Nucleus accumbens (tissue), 56 donors: ENCODE measurements around the gene YKT6.

Experiments
- DNase-seq, 56 donors: peaks; one replicate each; lab custom pipeline; 2025; lab: John Stamatoyannopoulos, UW

The YKT6 gene

DNA sequence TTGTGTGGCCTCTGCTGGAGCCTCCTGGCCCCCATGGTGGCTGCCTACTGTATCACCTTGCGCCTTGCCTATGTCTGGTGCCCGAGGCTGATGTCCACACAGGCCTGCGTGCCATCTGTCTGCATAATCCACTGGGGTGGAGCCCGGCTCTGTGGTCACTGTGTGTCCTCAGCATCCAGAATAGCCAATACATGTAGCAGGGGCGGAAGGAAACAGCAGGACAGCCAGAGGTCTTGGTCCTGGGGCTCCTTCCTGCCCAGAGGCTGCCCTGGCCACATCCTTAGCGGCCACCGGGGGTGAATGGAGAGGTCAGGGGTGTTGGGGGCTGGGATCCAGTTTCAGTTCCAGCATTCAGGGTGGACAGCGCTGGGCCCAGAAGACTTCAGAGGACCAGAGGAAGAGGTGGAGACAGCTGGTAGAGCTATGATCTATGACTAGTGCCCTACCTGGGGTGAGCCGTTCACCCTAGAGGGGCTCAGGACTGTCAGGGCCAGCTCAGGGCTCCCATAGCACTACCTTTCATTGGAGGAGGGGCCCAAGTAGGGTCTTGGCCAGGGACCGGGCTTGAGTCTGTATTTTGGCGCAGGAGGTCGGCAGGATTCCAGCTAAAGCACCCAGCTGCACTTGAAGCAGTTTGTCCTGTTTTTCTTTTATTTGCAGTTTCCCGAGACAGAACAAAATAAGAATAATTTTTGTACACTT, 15.9 kb downstream of the YKT6 start:
- peak in 11 of 56 donors; percentile 17 to 46 (median 27) for DNase-seq

DNA sequence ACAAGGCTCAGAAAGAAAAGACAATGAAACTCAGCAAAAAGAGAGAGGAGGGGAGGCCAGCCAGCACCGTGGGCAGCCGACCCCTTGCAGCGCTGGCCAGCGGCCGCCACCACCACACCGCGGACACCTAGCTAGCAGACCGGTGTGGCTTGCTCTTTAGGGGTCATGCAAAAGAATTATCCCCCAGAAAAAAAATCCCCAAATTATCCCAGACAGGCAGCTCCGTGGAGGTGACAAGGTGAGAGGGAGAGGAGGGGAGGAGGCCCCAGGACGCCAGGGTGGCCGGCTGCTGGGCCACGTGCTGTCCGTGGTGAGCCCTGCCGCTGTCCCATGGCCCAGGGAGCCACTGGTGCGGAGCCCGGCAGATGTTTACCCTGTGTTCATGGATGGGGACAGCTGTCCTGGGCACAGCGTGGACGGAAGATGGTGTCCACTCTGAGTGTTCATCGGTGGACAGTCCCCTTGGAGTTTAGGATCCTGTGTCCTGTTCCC, 16.5 kb downstream of the YKT6 start:
- no peak for DNase-seq

DNA sequence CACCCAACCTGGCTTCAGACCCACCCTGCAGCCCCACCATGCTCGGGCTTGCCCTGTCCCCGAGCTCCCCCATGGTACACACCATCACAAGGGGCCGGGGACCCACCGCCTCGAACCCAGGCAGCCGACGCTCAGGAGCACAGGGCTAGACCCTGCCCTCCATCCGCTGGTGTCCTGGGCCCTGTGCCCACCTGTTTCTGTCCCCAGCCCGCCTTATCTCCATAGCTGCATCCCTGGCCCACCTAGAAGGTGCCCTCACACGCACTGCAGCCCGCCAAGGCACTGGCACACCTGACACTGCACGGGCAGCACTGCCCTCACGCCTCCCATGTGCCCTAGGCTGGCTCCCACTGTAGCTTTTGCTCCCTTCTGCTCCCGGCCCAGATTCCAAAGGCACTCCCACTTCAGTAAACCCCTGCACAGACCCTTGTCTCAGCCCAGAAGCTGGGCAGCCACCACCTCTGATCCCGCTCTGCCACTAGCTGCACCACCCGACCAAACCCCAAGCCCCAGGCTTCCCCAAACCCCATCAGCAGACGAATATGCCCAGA, 17.1 kb downstream of the YKT6 start:
- DNase-seq: no peak

DNA sequence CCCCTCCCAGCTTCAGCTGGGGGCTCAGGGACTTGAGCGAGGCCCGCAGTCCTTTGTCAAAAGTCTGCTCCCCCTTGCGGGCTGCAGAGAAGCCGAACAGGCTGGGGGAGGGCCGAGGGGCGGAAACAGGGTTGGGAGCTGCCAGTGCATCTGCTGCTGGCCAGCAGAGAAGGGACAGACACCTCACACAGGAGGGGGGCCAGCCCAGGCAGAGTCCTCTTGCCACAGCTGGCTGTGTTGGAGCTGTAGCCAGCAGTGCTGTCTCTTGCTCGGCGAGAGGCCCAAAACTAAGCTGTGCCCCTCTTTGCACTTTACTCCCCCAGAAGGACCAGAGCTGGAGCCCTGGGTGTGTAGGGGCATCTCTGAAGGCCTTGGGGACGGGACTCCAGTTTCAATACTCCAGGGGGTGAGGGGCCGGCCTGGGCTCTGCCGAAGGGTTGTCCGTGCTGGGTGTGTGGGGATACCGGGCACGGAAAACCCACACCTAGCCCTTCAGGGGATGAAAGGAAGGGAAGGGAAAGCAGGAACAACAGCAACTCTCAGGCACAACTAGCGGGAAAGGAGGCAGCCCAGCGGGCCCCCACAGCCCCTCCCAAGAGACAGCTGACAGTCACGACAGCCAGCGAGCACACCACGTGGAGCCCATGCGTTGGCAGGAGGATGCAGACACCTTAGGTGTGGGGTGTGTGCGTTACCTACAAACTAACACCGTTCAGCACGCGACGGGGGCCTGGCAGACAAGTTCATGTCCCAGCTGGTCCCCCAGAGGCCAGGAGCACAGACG, 17.8 kb downstream of the YKT6 start:
- DNase-seq: peak in 8 of 56 donors; percentile 12 to 42 (median 26)

DNA sequence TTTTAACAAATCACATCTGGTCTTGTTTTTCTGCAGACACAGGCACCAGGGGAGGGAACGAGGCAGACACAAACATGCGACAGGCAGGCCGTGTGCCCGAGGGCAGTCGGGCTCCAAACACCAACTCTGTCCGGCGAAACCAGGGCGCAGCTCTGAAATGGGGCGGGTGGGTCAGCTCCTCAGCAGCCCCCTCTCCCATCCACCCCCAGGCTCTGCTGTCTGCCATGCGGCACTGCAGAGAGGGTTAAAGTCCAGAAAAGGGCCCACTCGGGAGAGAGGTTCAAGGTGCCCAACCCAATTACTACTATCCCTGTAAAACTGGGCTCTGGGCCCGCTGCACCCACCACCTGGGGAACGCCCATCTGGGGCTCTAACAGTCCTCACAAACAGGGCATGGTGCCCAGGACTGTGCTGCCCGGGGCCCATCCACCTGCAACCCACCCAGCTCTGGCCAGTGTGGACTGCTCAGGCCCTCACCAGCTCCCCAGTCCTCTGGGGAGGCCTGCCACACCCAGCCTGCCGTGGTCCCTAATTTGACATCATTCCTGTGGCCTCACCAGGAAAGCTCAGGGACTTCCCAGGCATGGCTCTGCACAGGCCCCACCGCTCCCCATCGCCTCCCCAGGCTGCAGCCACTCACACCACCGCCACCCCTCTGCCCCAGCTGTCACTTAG, 18.7 kb downstream of the YKT6 start:
- no peak for DNase-seq

DNA sequence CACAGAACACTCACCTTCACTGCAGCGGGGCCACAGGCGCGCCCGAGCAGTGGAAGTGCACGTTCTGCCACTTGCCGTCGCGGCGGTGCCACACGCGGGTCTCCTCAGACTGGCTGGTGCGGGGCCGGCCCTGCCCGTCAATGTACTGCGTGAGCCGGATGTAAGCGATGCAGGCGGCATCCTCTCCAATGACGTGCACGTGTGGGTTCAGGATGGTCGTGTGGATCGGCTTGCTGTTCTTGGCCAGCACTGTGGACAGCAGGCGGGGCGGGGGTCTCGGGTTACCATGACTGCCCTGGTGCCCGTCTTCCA, 19.2 kb downstream of the YKT6 start:
- DNase-seq: no peak

DNA sequence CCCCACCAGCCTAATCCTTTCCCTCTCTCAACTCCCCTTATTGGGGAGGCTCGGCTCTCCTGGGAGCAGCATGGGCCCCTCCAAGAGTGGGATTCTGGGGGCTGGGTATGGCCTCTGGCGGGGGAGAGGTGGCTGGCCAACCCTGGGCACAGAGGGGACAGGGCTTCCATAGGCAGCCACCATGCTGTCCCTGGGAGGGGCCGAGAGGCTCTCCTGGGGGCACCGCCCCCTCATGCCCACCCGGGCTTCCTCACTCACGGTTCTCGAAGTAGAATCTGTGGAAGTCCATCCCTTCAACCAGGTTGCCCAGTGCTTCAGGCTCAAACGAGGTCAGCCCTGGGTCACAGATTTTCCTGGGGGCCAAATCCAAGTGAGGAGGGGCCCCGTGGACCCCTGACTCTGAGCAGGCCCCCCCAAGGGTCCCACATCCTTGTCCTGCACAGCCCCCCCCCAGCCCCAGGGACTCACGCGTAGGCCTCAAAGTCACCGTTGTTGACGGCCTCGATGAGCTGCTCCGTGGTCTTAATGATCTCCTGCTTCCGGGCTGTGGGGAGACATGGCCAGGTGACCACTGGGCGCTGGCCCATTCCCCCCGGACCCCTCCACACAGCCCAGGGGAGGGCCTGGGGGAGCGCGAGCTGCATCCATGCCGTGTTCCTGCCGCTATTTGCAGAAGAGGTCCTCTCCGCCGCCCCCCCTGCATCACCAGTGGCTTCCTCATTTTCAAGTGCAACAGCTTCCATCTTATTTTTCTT, 19.8 kb downstream of the YKT6 start:
- DNase-seq: no peak

DNA sequence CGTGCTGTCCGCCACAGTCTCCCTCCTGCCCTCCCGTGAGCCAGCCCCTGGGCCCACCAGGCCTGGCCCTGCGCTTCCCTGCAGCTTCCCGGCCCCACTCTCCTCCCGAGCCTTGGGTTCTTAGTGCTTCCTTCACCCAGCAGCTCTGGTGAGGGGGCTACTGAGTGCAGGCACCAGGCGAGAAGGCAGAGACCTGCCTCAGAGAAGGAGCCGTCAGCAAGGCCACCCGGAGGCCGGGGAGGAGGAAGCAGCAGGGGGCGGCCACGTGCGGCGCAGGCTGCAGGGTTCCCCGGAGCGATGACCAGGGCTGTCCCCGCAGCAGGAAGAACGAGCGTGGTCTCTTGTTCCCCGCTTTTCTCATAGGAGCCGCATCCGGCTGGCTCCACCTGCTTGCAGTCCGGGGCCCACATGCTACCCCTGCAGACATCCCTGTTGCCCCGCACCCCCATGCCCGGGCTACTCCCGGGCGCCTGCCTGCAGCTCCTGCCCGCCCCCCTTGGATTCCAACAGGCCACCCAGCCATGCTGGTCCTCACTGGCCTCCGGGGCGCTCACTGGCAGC, 20.5 kb downstream of the YKT6 start:
- no peak for DNase-seq

DNA sequence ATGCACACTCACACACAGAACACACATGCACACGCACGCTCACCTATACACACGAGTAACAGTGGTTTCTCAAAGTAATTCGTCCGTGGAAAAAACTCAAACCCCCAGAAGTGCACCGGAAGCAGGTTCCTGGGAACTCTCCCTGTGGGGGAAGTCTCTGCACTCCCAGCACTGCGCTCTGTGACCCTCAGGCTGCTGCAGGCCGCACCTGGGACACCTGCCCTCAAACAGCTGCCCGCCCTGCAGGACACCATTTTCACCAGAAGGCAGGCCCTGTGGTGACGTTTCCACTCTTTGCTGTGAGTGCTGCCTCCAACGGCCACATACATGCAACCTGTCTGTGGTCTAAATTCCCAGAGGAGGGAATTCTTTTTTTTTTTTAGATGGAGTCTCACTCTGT, 21.3 kb downstream of the YKT6 start:
- DNase-seq: no peak

DNA sequence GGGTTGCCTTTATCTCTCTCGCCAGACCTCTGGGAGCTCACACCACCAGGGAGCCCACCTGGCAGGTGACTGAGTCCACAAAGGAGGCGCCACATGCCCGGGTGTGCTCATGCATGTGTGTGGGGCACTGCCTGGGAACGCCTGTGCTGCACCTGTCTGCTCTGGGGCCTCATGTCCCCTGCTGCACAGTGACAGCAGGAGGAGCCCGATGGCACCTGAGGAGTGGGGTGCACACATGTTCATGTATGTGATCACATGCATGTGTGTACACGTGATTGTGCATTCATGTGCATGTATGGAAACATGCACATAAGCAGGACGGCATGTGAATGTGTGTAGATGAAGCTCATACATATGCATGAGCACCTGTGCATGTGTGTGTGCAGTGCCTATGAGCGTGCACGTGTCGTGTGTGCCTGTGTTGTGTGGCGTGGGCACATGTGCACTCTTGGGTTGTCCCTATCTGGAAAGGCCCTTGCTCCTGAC, 22.0 kb downstream of the YKT6 start:
- DNase-seq: no peak

DNA sequence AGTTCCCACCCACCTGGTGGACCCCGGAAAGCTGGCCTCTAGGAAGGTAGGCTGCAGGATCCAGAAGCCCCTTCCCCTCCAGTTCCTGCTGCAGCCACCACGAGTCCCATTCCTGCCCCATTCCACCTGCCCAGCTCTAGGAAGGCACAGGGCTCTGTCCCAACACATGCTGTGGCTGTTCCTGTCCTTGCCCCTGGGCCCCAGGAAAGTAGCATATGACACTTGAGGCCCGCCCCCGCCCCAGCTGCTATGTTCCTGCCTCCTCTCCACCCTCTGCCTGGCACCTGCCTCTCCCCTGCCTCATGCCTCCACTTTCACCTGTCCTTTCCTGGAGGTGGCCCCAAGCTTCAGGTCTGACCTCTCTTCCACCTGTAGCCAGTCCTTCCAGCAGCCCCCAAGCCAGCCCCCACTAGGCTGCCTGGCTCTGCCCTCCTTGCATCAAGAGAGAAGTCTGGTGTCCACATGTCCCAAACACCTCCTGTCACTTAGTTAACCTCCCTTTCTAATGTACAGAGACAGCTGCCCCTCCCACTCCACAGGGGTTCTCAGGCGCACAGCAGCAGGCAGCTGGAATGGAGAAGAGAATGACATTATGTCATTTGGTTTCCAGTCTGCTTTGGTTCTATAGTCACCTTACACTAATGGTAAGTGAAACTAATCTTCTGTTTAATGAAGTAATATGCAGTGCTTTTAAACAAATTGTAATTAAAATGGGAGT, 22.7 kb downstream of the YKT6 start:
- no peak for DNase-seq

DNA sequence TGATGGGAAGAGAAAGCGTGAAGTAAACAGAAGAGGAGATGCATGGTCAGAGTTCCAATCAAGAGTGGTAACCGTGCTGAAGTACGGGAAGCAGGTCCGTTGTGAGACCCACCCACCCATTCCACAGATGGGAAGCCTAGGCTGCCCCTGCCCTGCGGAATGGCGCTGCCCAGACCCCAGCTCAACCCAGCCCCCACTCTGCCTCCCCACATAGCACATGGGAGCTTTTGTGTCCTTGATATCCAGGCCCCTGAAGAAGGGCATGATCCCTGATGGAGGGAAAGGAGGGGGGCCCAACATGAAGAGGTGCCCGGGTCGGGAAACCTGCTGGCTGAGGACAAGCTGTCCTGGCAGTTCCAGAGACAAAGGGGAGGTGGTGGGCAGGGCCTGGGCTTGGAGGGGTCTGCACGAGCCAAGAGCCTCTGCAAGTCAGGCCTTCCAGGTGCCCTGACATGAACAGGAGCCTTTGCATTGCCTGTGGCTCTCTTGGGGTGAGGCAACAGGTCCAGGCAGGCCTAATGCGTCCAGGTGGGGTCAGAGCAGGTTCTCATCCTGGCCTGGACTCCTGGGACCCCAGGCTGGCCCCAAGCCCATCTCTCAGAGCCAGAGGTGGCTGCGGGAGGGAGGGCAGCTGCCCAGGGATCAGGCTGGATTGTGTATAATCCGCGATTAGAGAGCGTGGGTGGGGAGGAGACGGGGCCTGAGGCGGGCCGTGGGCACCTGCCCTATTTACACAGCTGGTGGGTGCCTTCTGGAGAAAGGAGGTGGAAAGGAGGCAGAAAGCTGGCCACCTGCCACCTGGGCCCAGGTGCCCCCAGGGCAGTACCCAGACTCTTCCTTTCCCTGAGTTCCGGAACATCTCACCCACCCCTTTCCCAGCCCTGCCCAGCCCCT, 23.5 kb downstream of the YKT6 start:
- DNase-seq: no peak

DNA sequence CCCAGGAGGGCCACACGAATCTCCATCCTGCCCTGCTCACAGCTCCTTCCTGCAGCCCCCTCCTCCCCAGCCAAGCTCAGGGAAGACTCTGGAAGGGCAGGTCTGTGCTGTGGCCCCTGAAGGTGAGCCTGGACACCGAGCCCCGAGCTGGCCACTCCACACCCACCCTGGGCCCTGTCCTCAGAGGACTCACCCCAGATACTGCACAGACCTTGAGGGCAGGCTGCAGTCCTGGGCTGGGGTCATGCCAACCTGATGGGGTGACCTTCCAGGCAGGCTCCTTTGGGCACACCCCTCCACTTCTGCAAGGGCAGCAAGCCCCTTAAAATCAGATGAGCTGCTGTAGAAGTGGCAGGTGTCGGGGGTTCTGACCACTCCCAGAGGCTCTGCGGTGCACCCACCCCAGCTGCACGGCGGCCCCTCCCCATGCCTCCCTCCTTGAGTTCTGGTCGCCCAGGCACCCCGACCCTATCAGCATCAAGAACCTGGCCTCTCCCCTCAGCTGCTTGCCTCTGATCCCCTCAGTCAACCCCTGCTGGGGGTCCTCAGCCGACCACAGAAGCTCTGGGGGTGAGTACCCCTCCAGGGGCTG, 24.3 kb downstream of the YKT6 start:
- DNase-seq: no peak

DNA sequence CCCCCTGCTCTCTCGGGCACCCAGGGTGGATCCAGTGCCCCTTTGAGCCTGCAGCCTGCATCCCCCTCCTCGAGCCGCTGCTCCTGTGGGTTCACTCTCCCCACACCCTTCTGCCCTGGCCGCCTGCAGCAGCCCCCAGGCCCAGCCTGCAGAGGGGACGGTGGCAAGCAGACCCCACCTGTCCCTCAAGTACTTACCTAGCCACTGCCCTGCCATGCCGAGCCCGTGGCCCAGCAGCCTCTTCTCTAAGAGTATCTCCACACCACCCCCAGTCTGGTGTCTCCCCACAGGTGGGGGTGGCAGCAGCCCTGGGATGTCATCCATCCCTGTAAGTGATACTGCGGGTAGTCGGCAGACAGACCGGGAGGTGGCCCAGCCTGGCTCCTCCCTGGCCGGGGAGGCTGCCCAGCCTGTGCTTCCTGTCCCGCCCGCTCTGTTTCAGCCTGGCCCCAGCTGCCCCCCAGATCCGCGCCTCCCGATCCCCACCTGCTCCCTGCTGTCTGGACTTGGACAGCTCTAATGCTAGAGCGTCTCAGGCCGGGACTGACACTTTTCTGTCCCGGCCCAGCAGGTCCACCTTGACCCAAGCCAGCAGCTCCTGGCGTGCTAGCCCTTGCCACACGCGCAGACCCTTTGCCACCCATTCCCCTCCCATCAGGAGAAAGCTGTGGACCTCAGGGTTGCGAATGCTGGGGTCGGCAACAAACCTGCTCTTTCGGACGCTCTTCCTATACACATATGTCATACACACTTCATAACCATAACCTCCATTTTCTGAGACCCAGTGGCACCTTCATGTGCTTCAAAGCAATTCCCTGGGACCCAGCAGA, 25.0 kb downstream of the YKT6 start:
- no peak for DNase-seq

DNA sequence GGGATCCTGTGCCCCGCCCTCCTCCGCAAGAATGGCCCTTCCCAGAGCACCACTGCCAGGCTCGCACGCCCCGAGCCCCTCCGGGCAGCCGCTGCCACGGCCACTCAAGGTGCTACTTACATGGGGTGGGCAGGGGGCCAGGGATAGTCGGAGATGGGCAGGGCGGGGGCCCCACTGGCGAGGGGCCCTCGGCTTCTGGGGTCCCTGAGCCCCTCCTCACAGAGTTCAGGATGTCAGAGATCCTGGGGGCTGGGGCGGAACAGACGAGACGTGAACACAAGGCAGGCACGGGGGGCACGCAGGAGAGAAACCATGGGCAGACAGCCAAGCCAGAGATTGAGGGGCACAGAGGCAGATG, 25.6 kb downstream of the YKT6 start:
- DNase-seq: no peak

DNA sequence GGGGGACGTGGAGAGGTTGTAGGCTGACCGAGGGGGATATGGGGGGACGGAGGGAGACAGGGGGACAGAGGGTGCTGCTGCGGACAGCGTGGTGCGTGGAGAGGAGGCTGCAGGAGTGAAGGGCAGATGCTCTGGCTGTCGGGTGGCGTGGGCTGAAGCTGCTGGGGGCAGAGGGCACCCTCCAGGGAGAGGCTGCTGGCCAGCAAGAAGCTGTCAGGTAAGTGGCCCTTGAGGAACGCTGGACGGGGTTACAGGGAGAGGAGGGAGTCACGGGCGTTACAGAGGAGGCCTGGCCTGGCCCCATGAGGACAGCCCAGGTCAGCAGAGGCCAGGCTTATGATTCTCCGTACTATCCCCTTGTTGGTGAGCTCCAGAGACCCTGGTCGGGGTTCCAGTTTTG, 27.1 kb downstream of the YKT6 start:
- DNase-seq: no peak
